Calu3 (cell line): ENCODE results near the gene APBB1. TPM values are rescaled to one million over a fixed set of nuclear protein-coding genes. Genes with fewer than 3 reads are reported as not detected.

Experiments used
- Bru-seq: library from RNA; stranded (reverse); fragments of 400-500 nt; gene quantifications from one replicate; lab custom pipeline; 2021; lab: Mats Ljungman, UMichigan
- BruChase-seq, 2 experiments: library from RNA; stranded (reverse); fragments of 400-500 nt; gene quantifications; one replicate each; lab custom pipeline; 2021; lab: Mats Ljungman, UMichigan
- BruUV-seq: library from RNA; stranded (reverse); fragments of 400-500 nt; replicated peaks from 2 replicates; lab custom pipeline; 2021; lab: Mats Ljungman, UMichigan
- CTCF ChIA-PET: fragments of 300-600 bp; sonication (Branson Sonifier 250); formaldehyde crosslinking; loops from one replicate; lab custom pipeline; 2022; ENCODE audit warnings: antibody characterized with exemption; lab: Charles Lee
- DNase-seq: peaks from one replicate; pipeline ENCODE4 v3.0.0; 2022
- H3K27ac Mint-ChIP-seq: one replicate; pipeline ENCODE4 v1.8.0; 2022; ENCODE audit warnings: mixed read lengths; ENCODE audit not compliant: unreplicated experiment
- H3K27me3 Mint-ChIP-seq: one replicate; pipeline ENCODE4 v1.8.0; 2022; ENCODE audit warnings: mixed read lengths; ENCODE audit not compliant: unreplicated experiment
- H3K36me3 Mint-ChIP-seq: one replicate; pipeline ENCODE4 v1.8.0; 2022; ENCODE audit warnings: mild to moderate bottlenecking, moderate library complexity, mixed read lengths; ENCODE audit not compliant: insufficient read depth, unreplicated experiment
- H3K4me1 Mint-ChIP-seq: one replicate; pipeline ENCODE4 v1.8.0; 2022; ENCODE audit warnings: mild to moderate bottlenecking, low read depth, mixed read lengths; ENCODE audit not compliant: unreplicated experiment
- H3K4me3 Mint-ChIP-seq: one replicate; pipeline ENCODE4 v1.8.0; 2022; ENCODE audit warnings: mild to moderate bottlenecking, low read depth, moderate library complexity, mixed read lengths; ENCODE audit not compliant: unreplicated experiment
- H3K9me3 Mint-ChIP-seq: one replicate; pipeline ENCODE4 v1.8.0; 2022; ENCODE audit warnings: low read depth, mixed read lengths; ENCODE audit not compliant: unreplicated experiment
- CTCF ChIP-seq: fragments of 200-600 bp; IDR thresholded peaks from one replicate; pipeline ENCODE4 v1.8.0; 2022; ENCODE audit warnings: antibody characterized with exemption; ENCODE audit not compliant: unreplicated experiment
- intact Hi-C: fragments of 100-400 bp; cut with micrococcal nuclease; formaldehyde crosslinking; loops from one replicate; pipeline ENCODE4 v1.10.0; 2022; ENCODE audit not compliant: unreplicated experiment
- long read RNA-seq: library from polyadenylated mRNA; stranded (forward); transcript quantifications from one replicate; pipeline ENCODE4 v2.0.0, GENCODE V29; 2022
- total RNA-seq: library from RNA; stranded (reverse); gene quantifications from 2 replicates; pipeline ENCODE4 v1.2.3, GENCODE V29; 2022

The APBB1 gene
- 2.8 and 2.9 TPM in 2 replicates for total RNA-seq
- percentile 26 among the genes with signal in this experiment for Bru-seq, nascent RNA
- BruChase-seq, experiment 1, labeled RNA remaining after a 6-hour chase: percentile 30 among the genes with signal in this experiment
- BruChase-seq, experiment 2, labeled RNA remaining after a 2-hour chase: percentile 27 among the genes with signal in this experiment
- long read RNA-seq, partial matches to known transcripts: 0 of 5 reads
- long read RNA-seq, other reads (novel, unspliced or antisense): 0 of 5 reads

- no TSS peak for BruUV-seq
- H3K36me3 Mint-ChIP-seq: peaks cover 6% of the 10 kb centered on the region
- H3K27ac Mint-ChIP-seq: no peak within 1 kb of the TSS
- TF ChIP-seq CTCF: no peak
- intact Hi-C loops: no loop called here
- CTCF ChIA-PET: interaction anchor here (0.7 to 1.0 kb wide), 4 partner anchors 17 to 40 kb away, joined by 3 to 10 read pairs (median 4); no protein-coding TSS in a partner anchor
- no peaks in the 10 kb centered on the region for H3K4me1 Mint-ChIP-seq
- H3K4me3 Mint-ChIP-seq: no peak within 1 kb of the TSS
- H3K27me3 Mint-ChIP-seq: peaks cover 40% of the 10 kb centered on the region
- DNase-seq: peak; percentile 61
- H3K9me3 Mint-ChIP-seq: no peaks in the 10 kb centered on the region
These were observed at the start of gene APBB1 for GRCh38 chr11:6419009-6419631. TSS of gene APBB1 (minus strand) at chr11:6419094. CDS start at chr11:6411347, 7,747 bp downstream.

GRCh38 chr11:6459099-6459450, 40.2 kb upstream of the APBB1 start:
- H3K9me3 Mint-ChIP-seq: no peaks in the 10 kb centered on the region
- DNase-seq: no peak
- no peak overlapping the region for H3K27ac Mint-ChIP-seq
- CTCF ChIA-PET: interaction anchor here (0.6 to 0.8 kb wide), 2 partner anchors 20 to 207 kb away, joined by 3 to 4 read pairs; no protein-coding TSS in a partner anchor
- no peaks in the 10 kb centered on the region for H3K36me3 Mint-ChIP-seq
- BruUV-seq: no TSS peak
- H3K4me1 Mint-ChIP-seq: no peaks in the 10 kb centered on the region
- TF ChIP-seq CTCF: no peak
- no peak overlapping the region for H3K4me3 Mint-ChIP-seq
- intact Hi-C loops: no loop called here
- no peaks in the 10 kb centered on the region for H3K27me3 Mint-ChIP-seq

GRCh38 chr11:6458352-6459098, 39.6 kb upstream of the APBB1 start:
- BruUV-seq: no TSS peak
- TF ChIP-seq CTCF: no peak
- Mint-ChIP-seq H3K27me3 (no peaks in the 10 kb centered on the region), H3K4me1 (no peaks in the 10 kb centered on the region), H3K36me3 (no peaks in the 10 kb centered on the region), H3K9me3 (no peaks in the 10 kb centered on the region), H3K27ac (no peak overlapping the region), H3K4me3 (no peak overlapping the region)
- DNase-seq: peak; percentile 20
- CTCF ChIA-PET: interaction anchor here (0.8 kb wide), 1 partner anchor 20 kb away, joined by 3 read pairs; no protein-coding TSS in a partner anchor
- intact Hi-C loops: no loop called here

GRCh38 chr11:6457581-6458320, 38.9 kb upstream of the APBB1 start:
- no TSS peak for BruUV-seq
- Mint-ChIP-seq H3K9me3 (no peaks in the 10 kb centered on the region), H3K4me3 (no peak overlapping the region), H3K27ac (no peak overlapping the region), H3K4me1 (no peaks in the 10 kb centered on the region), H3K27me3 (no peaks in the 10 kb centered on the region), H3K36me3 (no peaks in the 10 kb centered on the region)
- CTCF ChIA-PET: no interaction called here
- no peak for DNase-seq
- no peak for TF ChIP-seq CTCF
- intact Hi-C loops: no loop called here
